Measurements from ENCODE around the gene RCAN3.

Gene RCAN3

GRCh38 chr1:24535021-24535424 is 32.4 kb downstream of the RCAN3 start (continued):
- TF ChIP-seq INSM2 (tag by site-specific recombination; IDR thresholded peaks at IDR 0.05) (no peak), ZFP3 (tag by site-specific recombination; IDR thresholded peaks at IDR 0.05; ENCODE audit: low read depth) (no peak), ZSCAN23 (tag by site-specific recombination; IDR thresholded peaks at IDR 0.05) (no peak), ZNF791 (tag by site-specific recombination; IDR thresholded peaks at IDR 0.05) (no peak), ZXDB (tag by site-specific recombination; IDR thresholded peaks at IDR 0.05) (no peak), ZNF350 (tag by site-specific recombination; IDR thresholded peaks at IDR 0.05) (no peak), PBX3 (CRISPR knock-in tag; IDR thresholded peaks at IDR 0.05) (no peak), ZNF792 (tag by site-specific recombination; IDR thresholded peaks at IDR 0.05) (no peak), ZNF248 (tag by site-specific recombination; IDR thresholded peaks at IDR 0.05) (no peak), KLF7 (tag by site-specific recombination; IDR thresholded peaks at IDR 0.05; ENCODE audit: borderline replicate concordance) (no peak), MYNN (tag by site-specific recombination; IDR thresholded peaks at IDR 0.05; ENCODE audit: borderline replicate concordance) (no peak)

- Histone ChIP-seq H3K36me3 (ENCODE audit: control insufficient read depth in 2 of 2, insufficient read depth in 1 of 2, low read length in 2 of 2) (peaks cover 0 to 12% of the 10 kb centered on the region in 2 experiments; a peak in 1 of 3 replicates), H3K27ac (ENCODE audit: extremely low read depth, low read depth, low read length) (no peak overlapping the region), H3K4me1 (ENCODE audit: control insufficient read depth, insufficient read depth, low read length) (no peaks in the 10 kb centered on the region), H3K9me3 (ENCODE audit: control insufficient read depth, insufficient read depth, low read depth, low read length) (no peaks in the 10 kb centered on the region), H3K4me3 (ENCODE audit: low read depth, low read length) (no peak overlapping the region)
- ChIA-PET CTCF (interaction anchor here (0.5 to 1.8 kb wide), 8 partner anchors 8 to 384 kb away, joined by 3 to 10 read pairs (median 3); no protein-coding TSS in a partner anchor), POLR2A (no interaction called here)
- no peak for TF ChIP-seq ZNF23 (tag by site-specific recombination; IDR thresholded peaks at IDR 0.05; ENCODE audit: borderline replicate concordance)
- no peak for TF ChIP-seq ZBTB49 (tag by site-specific recombination; IDR thresholded peaks at IDR 0.05; ENCODE audit: low read depth)
- TF ChIP-seq SCRT2 (tag by site-specific recombination; IDR thresholded peaks at IDR 0.05): peak; percentile 74
- TF ChIP-seq PRDM10 (tag by site-specific recombination; IDR thresholded peaks at IDR 0.05): no peak
- TF ChIP-seq ZNF335 (tag by site-specific recombination; conservative IDR thresholded peaks at IDR 0.05): no peak
These were observed 33.1 kb downstream of the RCAN3 start for GRCh38 chr1:24535778-24536177.

Data from HEK293 (cell line).